Measurements from ENCODE around the gene HS3ST5. TPM values are rescaled to one million over a fixed set of nuclear protein-coding genes. Genes with fewer than 3 reads are reported as not detected.

The HS3ST5 gene
- total RNA-seq, 4 donors from 2014 or later = not detected

- DNase-seq (ENCODE audit: low spot score in 2 of 2) = no peak
- H3K4me3 ChIP-seq (ENCODE audit: low read depth, poor library complexity, severe bottlenecking) = no peak overlapping the region
- 66 to 69% methylated on average over 4 of the region's 4 CpGs for WGBS, 2 donors
- intact Hi-C loops (cut with DNase I; ENCODE audit: low total_unique reads) = no loop called here
- TF ChIP-seq POLR2A (IDR thresholded peaks at IDR 0.05) = no peak
- TF ChIP-seq, protein P1, sequence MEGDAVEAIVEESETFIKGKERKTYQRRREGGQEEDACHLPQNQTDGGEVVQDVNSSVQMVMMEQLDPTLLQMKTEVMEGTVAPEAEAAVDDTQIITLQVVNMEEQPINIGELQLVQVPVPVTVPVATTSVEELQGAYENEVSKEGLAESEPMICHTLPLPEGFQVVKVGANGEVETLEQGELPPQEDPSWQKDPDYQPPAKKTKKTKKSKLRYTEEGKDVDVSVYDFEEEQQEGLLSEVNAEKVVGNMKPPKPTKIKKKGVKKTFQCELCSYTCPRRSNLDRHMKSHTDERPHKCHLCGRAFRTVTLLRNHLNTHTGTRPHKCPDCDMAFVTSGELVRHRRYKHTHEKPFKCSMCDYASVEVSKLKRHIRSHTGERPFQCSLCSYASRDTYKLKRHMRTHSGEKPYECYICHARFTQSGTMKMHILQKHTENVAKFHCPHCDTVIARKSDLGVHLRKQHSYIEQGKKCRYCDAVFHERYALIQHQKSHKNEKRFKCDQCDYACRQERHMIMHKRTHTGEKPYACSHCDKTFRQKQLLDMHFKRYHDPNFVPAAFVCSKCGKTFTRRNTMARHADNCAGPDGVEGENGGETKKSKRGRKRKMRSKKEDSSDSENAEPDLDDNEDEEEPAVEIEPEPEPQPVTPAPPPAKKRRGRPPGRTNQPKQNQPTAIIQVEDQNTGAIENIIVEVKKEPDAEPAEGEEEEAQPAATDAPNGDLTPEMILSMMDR (IDR thresholded peaks at IDR 0.05) = no peak
Observed at GRCh38 chr6:114058435-114058834, 284.4 kb downstream of the HS3ST5 start.

- 77 to 82% methylated on average over 2 of the region's 2 CpGs for WGBS, 2 donors
- intact Hi-C loops (cut with DNase I; ENCODE audit: low total_unique reads) = no loop called here
- DNase-seq (ENCODE audit: low spot score in 2 of 2) = no peak
- TF ChIP-seq, protein P1 (IDR thresholded peaks at IDR 0.05) = no peak
- TF ChIP-seq POLR2A (IDR thresholded peaks at IDR 0.05) = no peak
- no peak overlapping the region for H3K4me3 ChIP-seq (ENCODE audit: low read depth, poor library complexity, severe bottlenecking)
Observed at GRCh38 chr6:114055763-114056162, 287.1 kb downstream of the HS3ST5 start.

GRCh38 chr6:114055349-114055748 lies 287.5 kb downstream of the HS3ST5 start:
- TF ChIP-seq, protein P1 (IDR thresholded peaks at IDR 0.05) = no peak
- no peak for TF ChIP-seq POLR2A (IDR thresholded peaks at IDR 0.05)
- no peak overlapping the region for H3K4me3 ChIP-seq (ENCODE audit: low read depth, poor library complexity, severe bottlenecking)
- DNase-seq (ENCODE audit: low spot score in 2 of 2) = no peak
- WGBS, 2 donors = 89 to 98% methylated on average over 3 of the region's 3 CpGs
- intact Hi-C loops (cut with DNase I; ENCODE audit: low total_unique reads) = no loop called here

DNA sequence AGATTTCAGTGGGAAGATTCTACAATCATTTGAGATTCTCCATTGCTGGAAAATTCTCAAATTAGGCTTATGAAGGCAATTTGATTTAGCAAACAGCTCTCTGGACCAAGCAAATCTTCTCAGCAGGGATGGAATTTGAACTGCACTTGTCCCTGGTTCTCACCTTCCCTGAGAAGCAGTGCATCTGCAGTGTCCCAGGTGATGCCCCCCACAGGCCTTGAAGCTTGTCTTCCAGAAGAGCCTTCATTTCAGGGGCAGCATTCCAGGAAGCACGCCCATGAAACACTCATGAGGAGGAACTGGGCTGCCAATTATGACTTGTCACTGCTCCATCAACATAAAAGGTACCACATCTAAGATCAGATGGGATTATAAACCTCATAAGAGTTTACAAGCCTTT lies 289.0 kb downstream of the HS3ST5 start:
- intact Hi-C loops (cut with DNase I; ENCODE audit: low total_unique reads) = no loop called here
- no peak for TF ChIP-seq POLR2A (IDR thresholded peaks at IDR 0.05)
- TF ChIP-seq, protein P1 (IDR thresholded peaks at IDR 0.05) = no peak
- DNase-seq (ENCODE audit: low spot score in 2 of 2) = no peak
- no peak overlapping the region for H3K4me3 ChIP-seq (ENCODE audit: low read depth, poor library complexity, severe bottlenecking)
- WGBS, 2 donors = 38 to 78% methylated on average over 1 of the region's 1 CpG

DNA sequence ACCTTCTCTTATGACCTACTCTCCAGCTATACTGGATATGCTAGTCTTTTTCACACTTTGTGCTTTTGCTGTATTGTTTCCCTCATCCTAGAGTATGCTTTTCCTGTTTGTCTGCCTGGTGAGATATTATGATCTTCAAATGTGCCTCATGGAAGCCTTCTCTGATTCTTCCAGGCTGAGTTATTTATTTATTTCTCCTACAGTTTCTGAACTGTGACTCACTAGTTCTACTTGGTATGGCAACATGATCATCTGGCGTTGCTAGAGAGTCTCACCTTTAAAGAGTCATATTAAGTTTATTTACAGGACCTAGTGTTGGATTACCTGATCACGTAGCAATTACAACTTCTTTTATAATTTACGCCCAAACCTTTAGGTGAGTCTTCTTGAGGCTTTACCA lies 290.7 kb downstream of the HS3ST5 start:
- 92 to 94% methylated on average over 3 of the region's 3 CpGs for WGBS, 2 donors

GRCh38 chr6:114051031-114051430 lies 291.8 kb downstream of the HS3ST5 start:
- intact Hi-C loops (cut with DNase I; ENCODE audit: low total_unique reads) = no loop called here
- 77 to 85% methylated on average over 1 of the region's 1 CpG for WGBS, 2 donors
- no peak for TF ChIP-seq POLR2A (IDR thresholded peaks at IDR 0.05)
- TF ChIP-seq, protein P1 (IDR thresholded peaks at IDR 0.05) = no peak
- DNase-seq (ENCODE audit: low spot score in 2 of 2) = no peak
- no peak overlapping the region for H3K4me3 ChIP-seq (ENCODE audit: low read depth, poor library complexity, severe bottlenecking)

More for the DNA sequence above, 290.7 kb downstream of the HS3ST5 start:
- DNase-seq (ENCODE audit: low spot score in 2 of 2) = no peak
- TF ChIP-seq, protein P1 (IDR thresholded peaks at IDR 0.05) = no peak
- TF ChIP-seq POLR2A (IDR thresholded peaks at IDR 0.05) = no peak
- no peak overlapping the region for H3K4me3 ChIP-seq (ENCODE audit: low read depth, poor library complexity, severe bottlenecking)
- intact Hi-C loops (cut with DNase I; ENCODE audit: low total_unique reads) = no loop called here
